OCI-LY3 (cell line): ENCODE measurements around the gene NFXL1.

ENCODE experiments used
- CTCF ChIP-seq: fragments of 200-600, 300-600 bp; sonication (generic); IDR thresholded peaks from 2 replicates; pipeline ENCODE4 v1.5.1; 2014; ENCODE audit warnings: antibody characterized with exemption, low read length, low read depth
- EZH2phosphoT487 ChIP-seq: fragments of 200-600 bp; shearing (Covaris generic); IDR thresholded peaks from 2 replicates; pipeline ENCODE4 v1.6.1; 2018; ENCODE audit warnings: antibody characterized with exemption, mixed run types, low read depth

- TF ChIP-seq CTCF (no peak), EZH2phosphoT487 (no peak)
Observed at GRCh38 chr4:47879458-47879857, 34.9 kb downstream of the NFXL1 start.
